Stomach (tissue), 9 donors: ENCODE results near the gene DPP7. TPM values are rescaled to one million over a fixed set of nuclear protein-coding genes. Genes with fewer than 3 reads are reported as not detected.
A peak's percentile ranks its signal among the peaks of the same experiment; 100 is the strongest.

Experiments used
- DNase-seq, 2 donors: peaks; one replicate each; pipeline versions ENCODE4 v3.0.0 to v3.0.0-alpha.2; 2013 to 2019
- H3K27ac ChIP-seq, 5 donors: fragments of 200-600 bp in 4 of 5; sonication (generic) in 4 of 5; one replicate each; pipeline ENCODE4 v1.5.1; 2013 to 2019; ENCODE audit warnings: mild to moderate bottlenecking in 1 of 5, moderate library complexity in 1 of 5
- H3K27me3 ChIP-seq, 3 donors: fragments of 200-600 bp; sonication (generic); one replicate each; pipeline ENCODE4 v1.5.1; 2017 to 2019; ENCODE audit warnings: mixed run types in 1 of 3
- H3K36me3 ChIP-seq, 4 donors: fragments of 200-600 bp; sonication (generic); 1 replicate in 3 of 4; 2 replicates in 1 of 4; pipeline ENCODE4 v1.5.1; 2016 to 2019
- H3K4me1 ChIP-seq, 4 donors: fragments of 200-600 bp; sonication (generic); one replicate each; pipeline ENCODE4 v1.5.1; 2016 to 2019
- H3K4me3 ChIP-seq, 4 donors: fragments of 200-600 bp; sonication (generic) in 3 of 4; one replicate each; pipeline ENCODE4 v1.5.1; 2016 to 2019; ENCODE audit warnings: mild to moderate bottlenecking in 1 of 4
- H3K9me3 ChIP-seq, 4 donors: fragments of 200-600 bp; sonication (generic); one replicate each; pipeline ENCODE4 v1.5.1; 2016 to 2019
- CTCF ChIP-seq, 7 experiments: fragments of 450-650 bp in 4 of 7; fragments of 200-600 bp in 3 of 7; sonication (generic) in 3 of 7; IDR thresholded peaks; one replicate each; pipeline ENCODE4 v1.5.1; 2016 to 2019; ENCODE audit warnings: antibody characterized with exemption in 7 of 7, control low read depth in 2 of 7, mild to moderate bottlenecking in 1 of 7
- EP300 ChIP-seq: sonication (generic); formaldehyde crosslinking; IDR thresholded peaks from one replicate; pipeline ENCODE4 v1.6.1; 2017; ENCODE audit warnings: antibody characterized with exemption
- POLR2A ChIP-seq, 4 donors: fragments of 450-650 bp; IDR thresholded peaks; one replicate each; pipeline ENCODE4 v1.6.1; 2016; ENCODE audit warnings: antibody characterized with exemption in 4 of 4, control low read depth in 2 of 4, mild to moderate bottlenecking in 1 of 4, moderate library complexity in 1 of 4
- POLR2AphosphoS5 ChIP-seq, 3 donors: sonication (generic); formaldehyde crosslinking; IDR thresholded peaks; one replicate each; pipeline ENCODE4 v1.6.1; 2016; ENCODE audit warnings: antibody characterized with exemption in 3 of 3
- WGBS, 5 donors: extraction: QIAGEN DNeasy Blood & Tissue Kit in 3 of 5; methylation state at CpG; one replicate each; pipeline versions ENCODE4 v1.1.5 to v1.1.7; 2013 to 2018; 5-methylcytosine and 5-hydroxymethylcytosine counted together
- intact Hi-C: fragments of 100-400 bp; cut with DNase I; formaldehyde crosslinking; loops from one replicate; pipeline ENCODE4 v1.15.1; 2023; ENCODE audit warnings: low total_unique reads
- polyA plus RNA-seq, 3 donors: library from polyadenylated mRNA; stranded (reverse); fragments of 200-250 nt; gene quantifications; one replicate each; pipeline ENCODE4 v1.2.3, GENCODE V29; 2013
- total RNA-seq, 5 donors: library from RNA; depleted of rRNA; stranded (reverse); fragments of >200 nt; gene quantifications; one replicate each; pipeline versions ENCODE4 v1.1.0 to v1.2.3, GENCODE V29; 2014 to 2016
- donor health status: healthy with polysubstance abuse.
- donor health status: Bipolar disorder and iron deficiency.
- donor health status: healthy.

Gene DPP7
- total and polyA plus RNA-seq, 8 donors: 25.9 to 346 (median 199) TPM

- H3K4me1 ChIP-seq: no peaks in the 10 kb centered on the region
- H3K27ac ChIP-seq: no peak overlapping the region
- no peak for TF ChIP-seq EP300
- no peak for TF ChIP-seq POLR2A (IDR thresholded peaks at IDR 0.05)
- TF ChIP-seq POLR2AphosphoS5 (IDR thresholded peaks at IDR 0.05): no peak
- no peak for TF ChIP-seq CTCF (IDR thresholded peaks at IDR 0.05)
- peaks cover 3 to 65% (median 29%) of the 10 kb centered on the region in 3 donors for H3K27me3 ChIP-seq
- H3K9me3 ChIP-seq: peaks cover 0 to 3% (median 0%) of the 10 kb centered on the region in 4 donors
- DNase-seq: peak in 1 of 2 donors; percentile 47
- no peak overlapping the region for H3K4me3 ChIP-seq
- intact Hi-C loops: no loop called here
- WGBS, 5 donors: 47 to 62% (median 61%) methylated on average over 19 to 20 of the region's 20 CpGs
- no peaks in the 10 kb centered on the region for H3K36me3 ChIP-seq
These were observed 35.5 kb upstream of the DPP7 start for GRCh38 chr9:137149942-137150616.

DNA sequence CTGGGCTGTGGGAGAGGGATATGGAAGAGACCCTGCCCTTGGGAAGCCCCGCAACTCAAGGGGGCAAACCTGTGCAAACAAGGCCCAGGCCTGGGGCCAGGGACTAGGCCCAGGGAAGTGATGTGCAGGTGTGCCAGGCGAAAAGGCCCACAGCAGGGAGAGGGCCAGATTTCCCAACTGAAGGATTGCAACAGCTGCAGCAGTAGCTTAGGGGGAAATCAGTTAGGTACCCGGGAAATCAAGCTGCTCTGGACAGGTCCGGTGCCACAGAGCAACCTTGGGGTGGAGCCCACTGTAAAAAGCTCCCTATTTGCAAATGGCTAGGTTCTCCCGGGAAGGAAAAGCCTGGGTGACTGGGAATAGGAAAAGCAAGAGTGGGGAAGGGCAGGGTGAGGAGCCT, 34.8 kb upstream of the DPP7 start:
- no peaks in the 10 kb centered on the region for H3K4me1 ChIP-seq
- no peak overlapping the region for H3K27ac ChIP-seq
- 67 to 77% (median 76%) methylated on average over 4 to 5 of the region's 5 CpGs for WGBS, 5 donors
- H3K9me3 ChIP-seq: peaks cover 0 to 3% (median 0%) of the 10 kb centered on the region in 4 donors
- intact Hi-C loops: no loop called here
- H3K36me3 ChIP-seq: no peaks in the 10 kb centered on the region
- TF ChIP-seq EP300: no peak
- TF ChIP-seq CTCF (IDR thresholded peaks at IDR 0.05): no peak
- no peak for TF ChIP-seq POLR2A (IDR thresholded peaks at IDR 0.05)
- no peak for TF ChIP-seq POLR2AphosphoS5 (IDR thresholded peaks at IDR 0.05)
- peaks cover 3 to 60% (median 28%) of the 10 kb centered on the region in 3 donors for H3K27me3 ChIP-seq
- H3K4me3 ChIP-seq: no peak overlapping the region
- DNase-seq: no peak

- H3K4me1 ChIP-seq: no peaks in the 10 kb centered on the region
- no peak for DNase-seq
- TF ChIP-seq POLR2A (IDR thresholded peaks at IDR 0.05) (no peak), POLR2AphosphoS5 (IDR thresholded peaks at IDR 0.05) (no peak), EP300 (no peak), CTCF (IDR thresholded peaks at IDR 0.05) (no peak)
- intact Hi-C loops: no loop called here
- peaks cover 0 to 3% (median 0%) of the 10 kb centered on the region in 4 donors for H3K9me3 ChIP-seq
- no peak overlapping the region for H3K27ac ChIP-seq
- peaks cover 3 to 61% (median 28%) of the 10 kb centered on the region in 3 donors for H3K27me3 ChIP-seq
- no peak overlapping the region for H3K4me3 ChIP-seq
- no peaks in the 10 kb centered on the region for H3K36me3 ChIP-seq
- 79 to 87% (median 83%) methylated on average over 14 to 19 of the region's 19 CpGs for WGBS, 5 donors
These were observed 34.1 kb upstream of the DPP7 start for GRCh38 chr9:137148661-137149060.

DNA sequence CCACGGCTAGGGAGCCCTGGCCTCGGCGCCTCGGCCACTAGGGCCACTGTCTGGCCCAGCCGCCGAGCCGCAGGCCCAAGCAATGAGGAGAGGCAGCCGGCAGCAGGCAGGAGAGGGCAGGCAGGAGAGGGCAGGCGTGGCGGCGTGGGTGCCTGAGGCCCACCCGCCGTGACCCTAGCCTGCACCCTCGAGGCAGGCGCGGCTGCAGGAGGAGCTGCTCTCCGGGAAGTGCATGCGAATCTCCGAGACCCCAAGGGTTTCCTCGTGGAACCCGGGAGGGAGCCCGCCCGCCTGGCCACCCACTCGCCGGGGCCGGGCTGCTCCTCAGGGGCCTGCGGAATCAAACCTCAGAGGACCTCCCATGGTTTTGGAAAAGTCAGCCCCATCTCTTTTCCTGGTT, 33.7 kb upstream of the DPP7 start:
- 67 to 75% (median 69%) methylated on average over 15 to 27 of the region's 27 CpGs for WGBS, 5 donors
- peaks cover 0 to 3% (median 0%) of the 10 kb centered on the region in 4 donors for H3K9me3 ChIP-seq
- DNase-seq: no peak
- peaks cover 3 to 62% (median 31%) of the 10 kb centered on the region in 3 donors for H3K27me3 ChIP-seq
- H3K27ac ChIP-seq: no peak overlapping the region
- no peak for TF ChIP-seq POLR2A (IDR thresholded peaks at IDR 0.05)
- no peaks in the 10 kb centered on the region for H3K36me3 ChIP-seq
- H3K4me3 ChIP-seq: no peak overlapping the region
- intact Hi-C loops: no loop called here
- H3K4me1 ChIP-seq: no peaks in the 10 kb centered on the region

GRCh38 chr9:137147793-137148160, 33.2 kb upstream of the DPP7 start:
- no peak for TF ChIP-seq POLR2AphosphoS5 (IDR thresholded peaks at IDR 0.05)
- TF ChIP-seq POLR2A (IDR thresholded peaks at IDR 0.05): no peak
- TF ChIP-seq CTCF (IDR thresholded peaks at IDR 0.05): no peak
- no peak for TF ChIP-seq EP300
- intact Hi-C loops: no loop called here
- DNase-seq: no peak
- H3K4me3 ChIP-seq: no peak overlapping the region
- peaks cover 3 to 66% (median 36%) of the 10 kb centered on the region in 3 donors for H3K27me3 ChIP-seq
- no peak overlapping the region for H3K27ac ChIP-seq
- H3K36me3 ChIP-seq: no peaks in the 10 kb centered on the region
- 18 to 29% (median 24%) methylated on average over 22 to 24 of the region's 24 CpGs for WGBS, 5 donors
- H3K4me1 ChIP-seq: no peaks in the 10 kb centered on the region
- peaks cover 0 to 3% (median 0%) of the 10 kb centered on the region in 4 donors for H3K9me3 ChIP-seq
